Caki2 (cell line): ENCODE measurements around the gene MYO1E. TPM values are rescaled to one million over a fixed set of nuclear protein-coding genes. Genes with fewer than 3 reads are reported as not detected.

Experiments used
- DNase-seq: peaks from one replicate; pipeline ENCODE4 v3.0.0-alpha.2; 2015; ENCODE audit warnings: low read depth
- in situ Hi-C: cut with HindIII; loops from 2 replicates; pipeline ENCODE4 v1.10.0; 2016; ENCODE audit warnings: low sequenced_read_pairs, low pct_unique_long_range_greater_than_20kb, mixed read lengths
- total RNA-seq: library from RNA; depleted of rRNA; stranded (reverse); fragments of >200 nt; shearing (Covaris generic); gene quantifications from 2 replicates; pipeline ENCODE4 v1.2.3, GENCODE V29; 2014; ENCODE audit warnings: low replicate concordance

Gene MYO1E
- total RNA-seq, 1 experiment from 2014 or later, result 104 TPM

- in situ Hi-C loops, result no loop called here
Observed at GRCh38 chr15:59304034-59304795, 68.5 kb downstream of the MYO1E start.

GRCh38 chr15:59303633-59304032, 69.0 kb downstream of the MYO1E start:
- no peak for DNase-seq
- in situ Hi-C loops, result no loop called here

More at GRCh38 chr15:59304034-59304795, 68.5 kb downstream of the MYO1E start:
- DNase-seq, result peak; percentile 82

- in situ Hi-C loops, result no loop called here
- no peak for DNase-seq
Observed at GRCh38 chr15:59303136-59303535, 69.5 kb downstream of the MYO1E start.

GRCh38 chr15:59301527-59301926, 71.1 kb downstream of the MYO1E start:
- in situ Hi-C loops, result no loop called here
- DNase-seq, result no peak

- in situ Hi-C loops, result no loop called here
- DNase-seq, result no peak
Observed at GRCh38 chr15:59300618-59301139, 72.0 kb downstream of the MYO1E start.

GRCh38 chr15:59299929-59300617, 72.6 kb downstream of the MYO1E start:
- in situ Hi-C loops, result no loop called here
- DNase-seq, result peak; percentile 86

- in situ Hi-C loops, result no loop called here
- DNase-seq, result no peak
Observed at GRCh38 chr15:59298854-59299250, 73.8 kb downstream of the MYO1E start.

GRCh38 chr15:59298225-59298853, 74.3 kb downstream of the MYO1E start:
- in situ Hi-C loops, result no loop called here
- peak; percentile 68 for DNase-seq

- peak; percentile 77 for DNase-seq
- in situ Hi-C loops, result no loop called here
Observed at GRCh38 chr15:59296181-59296617, 76.5 kb downstream of the MYO1E start.

GRCh38 chr15:59295261-59296001, 77.2 kb downstream of the MYO1E start:
- DNase-seq, result peak; percentile 82
- in situ Hi-C loops, result no loop called here

GRCh38 chr15:59294574-59295260, 78.0 kb downstream of the MYO1E start:
- DNase-seq, result peak; percentile 90
- in situ Hi-C loops, result no loop called here

- in situ Hi-C loops, result no loop called here
- DNase-seq, result no peak
Observed at GRCh38 chr15:59292442-59293151, 80.1 kb downstream of the MYO1E start.

GRCh38 chr15:59291213-59291549, 81.5 kb downstream of the MYO1E start:
- DNase-seq, result no peak
- in situ Hi-C loops, result no loop called here

GRCh38 chr15:59290295-59291212, 82.1 kb downstream of the MYO1E start:
- no peak for DNase-seq
- in situ Hi-C loops, result no loop called here

GRCh38 chr15:59289574-59289973, 83.1 kb downstream of the MYO1E start:
- no peak for DNase-seq
- in situ Hi-C loops, result no loop called here

- peak; percentile 86 for DNase-seq
- in situ Hi-C loops, result no loop called here
Observed at GRCh38 chr15:59283717-59284391, 88.8 kb downstream of the MYO1E start.
